ENCODE data around the gene PHLDB3. TPM values are rescaled to one million over a fixed set of nuclear protein-coding genes. Genes with fewer than 3 reads are reported as not detected.

The PHLDB3 gene
- total RNA-seq, 2 donors from 2014 or later, result 24.2 to 40.5 TPM

DNA sequence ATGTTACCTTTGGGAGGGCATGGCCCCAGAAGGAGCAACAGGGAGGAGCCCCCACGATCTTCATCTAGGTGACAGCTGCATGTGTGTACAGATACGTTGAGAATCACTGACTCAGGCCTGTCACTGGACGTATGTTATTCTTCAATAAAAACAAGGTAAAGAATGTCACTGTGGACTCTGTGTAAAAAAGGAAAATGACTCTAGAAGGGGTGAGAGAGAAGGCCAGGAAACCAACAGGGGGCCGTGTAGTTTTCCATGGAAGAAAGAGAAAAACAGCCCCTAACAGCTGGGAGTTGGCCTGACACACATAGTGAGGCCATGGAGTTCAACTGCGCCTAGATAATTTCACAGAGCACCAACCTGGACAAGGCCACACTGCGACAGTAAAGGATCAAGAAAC, 37.3 kb downstream of the PHLDB3 start:
- H3K36me3 Mint-ChIP-seq (ENCODE audit: low read depth), result no peaks in the 10 kb centered on the region

DNA sequence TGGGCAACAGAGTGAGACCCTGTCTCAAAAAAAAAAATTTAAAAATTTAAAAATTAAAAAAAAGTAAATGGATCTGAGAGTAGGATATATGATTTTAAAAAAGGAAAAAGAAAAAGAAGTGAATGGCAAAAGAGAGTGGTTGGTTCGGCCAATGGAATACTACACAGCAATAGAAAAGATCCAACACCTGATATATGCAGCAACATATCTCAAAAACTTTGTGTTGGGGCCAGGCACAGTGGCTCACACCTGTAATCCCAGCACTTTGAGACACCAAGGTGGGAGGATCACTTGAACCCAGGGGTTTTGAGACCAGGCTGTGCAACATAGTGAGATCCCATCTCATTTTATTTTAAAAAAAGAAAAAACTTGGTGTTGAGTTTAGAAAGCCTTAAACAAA, 37.8 kb downstream of the PHLDB3 start:
- H3K36me3 Mint-ChIP-seq (ENCODE audit: low read depth), result no peaks in the 10 kb centered on the region
- no peak for DNase-seq
- no peak for ATAC-seq
- no peak overlapping the region for H3K4me3 Mint-ChIP-seq
- peak overlapping the region; percentile 93 for H3K27ac Mint-ChIP-seq
- no peaks in the 10 kb centered on the region for H3K9me3 ChIP-seq (ENCODE audit: control insufficient read depth, low read length, poor library complexity, severe bottlenecking)
- no peaks in the 10 kb centered on the region for H3K27me3 Mint-ChIP-seq
- peaks cover 39% of the 10 kb centered on the region for H3K4me1 Mint-ChIP-seq

More for the DNA sequence above, 37.3 kb downstream of the PHLDB3 start:
- H3K27me3 Mint-ChIP-seq, result no peaks in the 10 kb centered on the region
- no peaks in the 10 kb centered on the region for H3K9me3 ChIP-seq (ENCODE audit: control insufficient read depth, low read length, poor library complexity, severe bottlenecking)
- peak overlapping the region; percentile 93 for H3K27ac Mint-ChIP-seq
- no peak for DNase-seq
- ATAC-seq, result no peak
- peaks cover 36% of the 10 kb centered on the region for H3K4me1 Mint-ChIP-seq
- H3K4me3 Mint-ChIP-seq, result no peak overlapping the region

DNA sequence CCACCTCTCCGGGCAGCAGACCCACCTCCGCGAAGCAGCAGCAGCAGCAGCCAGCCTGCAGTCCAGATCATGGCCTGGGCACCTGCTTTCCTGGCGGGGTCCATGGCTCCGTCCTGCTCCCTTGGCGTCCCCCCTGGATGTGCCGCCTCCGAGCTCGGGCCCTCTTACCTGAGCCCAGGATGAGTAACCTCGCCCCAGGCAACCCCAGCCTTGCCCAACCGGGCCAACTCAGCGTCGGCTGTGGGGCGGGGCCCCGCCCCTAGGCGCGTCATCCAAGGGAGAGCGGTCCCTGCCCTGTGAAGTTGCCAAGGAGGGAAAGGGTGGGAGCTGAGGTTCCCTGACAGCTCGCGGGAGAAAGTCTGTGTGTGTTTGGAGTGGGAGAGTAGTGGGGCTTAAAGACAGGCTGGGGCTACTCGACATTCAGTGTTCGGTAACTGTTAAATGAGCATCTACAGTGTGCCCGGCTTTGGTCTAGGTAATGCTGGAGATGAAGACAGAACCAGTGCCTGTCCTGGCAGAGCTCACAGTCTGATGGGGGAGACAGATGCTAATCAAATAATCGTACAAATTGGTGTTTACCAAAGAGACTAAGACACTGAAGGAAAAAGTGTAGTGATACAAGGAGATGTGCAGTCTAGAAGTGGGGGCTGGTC, 39.0 kb downstream of the PHLDB3 start, which contains the start of gene LYPD3:
Gene LYPD3 (minus strand): TSS at position 141 of the 653 bp plus-strand sequence. CDS start 37 bp downstream, at position 104.
- Mint-ChIP-seq H3K36me3 (ENCODE audit: low read depth) (no peaks in the 10 kb centered on the region), H3K27me3 (no peaks in the 10 kb centered on the region), H3K4me3 (peak within 1 kb of the TSS; percentile 92), H3K27ac (peak within 1 kb of the TSS; percentile 88), H3K4me1 (peaks cover 47% of the 10 kb centered on the region)
- H3K9me3 ChIP-seq (ENCODE audit: control insufficient read depth, low read length, poor library complexity, severe bottlenecking), result no peaks in the 10 kb centered on the region
- DNase-seq (no peak), ATAC-seq (no peak)

DNA sequence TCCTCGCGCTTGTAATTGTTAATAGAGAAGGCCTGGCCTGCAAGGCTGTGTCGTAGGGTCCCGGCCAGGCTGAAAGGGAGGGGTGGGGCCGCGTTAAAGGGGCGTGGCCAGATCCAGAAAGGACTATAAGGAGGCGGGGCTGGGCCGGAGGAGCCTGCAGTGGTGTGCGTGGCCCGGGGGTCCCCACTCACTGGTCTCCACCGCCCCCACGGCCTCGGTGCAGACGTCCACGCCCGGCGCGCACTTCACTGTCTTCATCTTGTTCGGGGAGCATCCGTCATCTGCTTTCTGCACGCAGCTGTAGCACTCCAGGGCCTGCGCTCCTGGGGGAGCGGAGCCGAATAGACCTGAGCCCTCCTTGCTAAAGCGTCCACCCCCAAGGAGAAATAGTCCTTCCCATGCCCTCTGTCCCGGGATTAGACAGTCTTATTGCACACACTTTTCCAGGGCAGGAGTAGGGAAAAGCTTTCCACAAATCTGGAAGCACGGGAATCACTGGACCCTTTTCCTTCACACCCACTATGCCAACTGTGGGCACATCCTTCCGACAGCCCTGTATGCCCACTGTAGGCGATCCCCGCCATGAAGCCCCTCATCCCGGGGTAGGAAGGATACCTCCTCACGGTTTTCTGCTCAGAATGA, 40.3 kb downstream of the PHLDB3 start:
- peak in 1 of 3 donors; percentile 67 for DNase-seq

DNA sequence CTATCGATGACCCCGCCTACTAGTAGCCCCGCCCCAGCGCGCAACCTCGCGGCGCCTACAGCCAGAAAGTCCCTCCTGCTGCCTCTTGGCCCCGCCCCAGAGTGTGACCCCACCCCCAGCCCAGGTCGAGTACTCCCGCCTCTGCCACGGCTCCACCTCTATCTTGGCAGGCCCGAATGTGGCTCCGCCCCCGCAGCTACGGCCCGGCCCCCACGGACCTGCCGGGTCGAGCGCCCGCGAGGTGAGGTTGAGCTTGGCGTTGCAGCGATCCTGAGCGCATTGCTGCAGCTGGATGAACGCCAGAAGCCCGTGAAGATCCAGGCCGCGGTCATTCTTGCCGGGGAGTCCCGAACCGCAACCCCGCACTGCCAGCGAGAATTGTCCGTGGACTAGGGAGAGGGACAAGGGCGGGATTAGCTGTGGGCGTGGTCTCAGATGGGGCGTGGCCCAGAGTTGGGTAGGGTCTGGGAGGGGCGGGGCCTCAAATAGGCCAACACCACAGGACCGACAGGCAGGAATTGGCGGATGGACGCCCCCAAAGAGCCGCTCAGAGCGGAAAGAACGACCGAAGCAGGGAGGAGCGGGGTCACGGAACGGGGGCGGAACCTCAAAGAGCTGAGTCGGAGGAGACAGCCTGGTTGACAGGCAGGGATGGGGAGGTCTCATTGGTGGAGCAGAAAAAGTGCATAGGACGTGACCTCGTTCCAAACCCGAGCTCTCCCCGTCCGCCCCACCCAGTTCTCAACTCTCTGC, 41.0 kb downstream of the PHLDB3 start:
- Mint-ChIP-seq H3K36me3 (ENCODE audit: low read depth) (no peaks in the 10 kb centered on the region), H3K27me3 (no peaks in the 10 kb centered on the region), H3K4me1 (peaks cover 38% of the 10 kb centered on the region), H3K4me3 (peak overlapping the region; percentile 92), H3K27ac (peak overlapping the region; percentile 88)
- H3K9me3 ChIP-seq (ENCODE audit: control insufficient read depth, low read length, poor library complexity, severe bottlenecking), result no peaks in the 10 kb centered on the region
- ATAC-seq, result peak; percentile 86
- DNase-seq, result peak; percentile 98 to 100 (median 100)

More for the DNA sequence above, 40.3 kb downstream of the PHLDB3 start:
- H3K4me3 Mint-ChIP-seq, result peak overlapping the region; percentile 92
- no peaks in the 10 kb centered on the region for H3K27me3 Mint-ChIP-seq
- no peak for ATAC-seq
- H3K9me3 ChIP-seq (ENCODE audit: control insufficient read depth, low read length, poor library complexity, severe bottlenecking), result no peaks in the 10 kb centered on the region
- H3K36me3 Mint-ChIP-seq (ENCODE audit: low read depth), result no peaks in the 10 kb centered on the region
- H3K27ac Mint-ChIP-seq, result peak overlapping the region; percentile 88
- peaks cover 41% of the 10 kb centered on the region for H3K4me1 Mint-ChIP-seq

DNA sequence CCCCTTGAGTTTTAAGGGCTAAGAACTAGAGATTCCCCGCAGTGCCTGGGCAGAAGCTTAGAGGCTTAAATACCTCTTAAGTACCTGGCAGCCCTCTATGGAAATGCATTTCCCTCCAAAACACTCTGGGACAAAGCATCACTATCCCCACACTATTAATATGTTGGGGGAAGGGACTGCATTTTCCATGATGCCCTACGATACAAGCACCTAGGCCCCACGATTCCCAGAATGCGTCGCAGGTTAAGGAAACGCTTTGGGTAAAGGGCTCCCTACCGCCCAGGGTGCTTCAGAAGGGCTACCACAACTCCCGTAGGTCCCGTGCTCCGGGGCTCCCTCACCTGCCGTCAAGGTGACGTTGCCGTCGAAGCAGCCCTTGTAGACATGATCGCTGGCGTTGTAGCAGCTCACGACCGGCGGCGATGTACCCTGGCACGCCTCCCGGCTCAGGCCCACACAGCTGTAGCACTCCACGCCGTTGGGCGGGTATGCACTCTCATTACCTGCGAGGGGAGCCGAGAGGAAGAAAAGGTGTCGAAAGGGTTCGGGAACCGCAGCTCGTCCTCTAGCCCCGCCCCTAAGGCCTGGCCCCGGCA, 41.7 kb downstream of the PHLDB3 start:
- Mint-ChIP-seq H3K36me3 (ENCODE audit: low read depth) (no peaks in the 10 kb centered on the region), H3K27ac (peak overlapping the region; percentile 88), H3K27me3 (no peaks in the 10 kb centered on the region), H3K4me1 (peaks cover 33% of the 10 kb centered on the region), H3K4me3 (peak overlapping the region; percentile 92)
- no peak for ATAC-seq
- H3K9me3 ChIP-seq (ENCODE audit: control insufficient read depth, low read length, poor library complexity, severe bottlenecking), result no peaks in the 10 kb centered on the region
- no peak for DNase-seq

GRCh38 chr19:43462383-43462782, 42.2 kb downstream of the PHLDB3 start:
- Mint-ChIP-seq H3K27ac (peak overlapping the region; percentile 88), H3K4me1 (peaks cover 31% of the 10 kb centered on the region), H3K27me3 (no peaks in the 10 kb centered on the region), H3K4me3 (no peak overlapping the region), H3K36me3 (ENCODE audit: low read depth) (no peaks in the 10 kb centered on the region)
- DNase-seq, result no peak
- ATAC-seq, result no peak
- no peaks in the 10 kb centered on the region for H3K9me3 ChIP-seq (ENCODE audit: control insufficient read depth, low read length, poor library complexity, severe bottlenecking)

GRCh38 chr19:43461303-43461702, 43.2 kb downstream of the PHLDB3 start:
- H3K36me3 Mint-ChIP-seq (ENCODE audit: low read depth), result no peaks in the 10 kb centered on the region
- peaks cover 28% of the 10 kb centered on the region for H3K4me1 Mint-ChIP-seq
- no peak overlapping the region for H3K4me3 Mint-ChIP-seq
- no peaks in the 10 kb centered on the region for H3K9me3 ChIP-seq (ENCODE audit: control insufficient read depth, low read length, poor library complexity, severe bottlenecking)
- no peak for ATAC-seq
- H3K27ac Mint-ChIP-seq, result no peak overlapping the region
- DNase-seq, result no peak
- H3K27me3 Mint-ChIP-seq, result no peaks in the 10 kb centered on the region

- no peaks in the 10 kb centered on the region for H3K27me3 Mint-ChIP-seq
- H3K27ac Mint-ChIP-seq, result peak overlapping the region; percentile 21
- DNase-seq (no peak), ATAC-seq (no peak)
- H3K4me1 Mint-ChIP-seq, result peaks cover 23% of the 10 kb centered on the region
- no peaks in the 10 kb centered on the region for H3K36me3 Mint-ChIP-seq (ENCODE audit: low read depth)
- no peaks in the 10 kb centered on the region for H3K9me3 ChIP-seq (ENCODE audit: control insufficient read depth, low read length, poor library complexity, severe bottlenecking)
- no peak overlapping the region for H3K4me3 Mint-ChIP-seq
Observed at GRCh38 chr19:43460362-43461016, 44.1 kb downstream of the PHLDB3 start.

DNA sequence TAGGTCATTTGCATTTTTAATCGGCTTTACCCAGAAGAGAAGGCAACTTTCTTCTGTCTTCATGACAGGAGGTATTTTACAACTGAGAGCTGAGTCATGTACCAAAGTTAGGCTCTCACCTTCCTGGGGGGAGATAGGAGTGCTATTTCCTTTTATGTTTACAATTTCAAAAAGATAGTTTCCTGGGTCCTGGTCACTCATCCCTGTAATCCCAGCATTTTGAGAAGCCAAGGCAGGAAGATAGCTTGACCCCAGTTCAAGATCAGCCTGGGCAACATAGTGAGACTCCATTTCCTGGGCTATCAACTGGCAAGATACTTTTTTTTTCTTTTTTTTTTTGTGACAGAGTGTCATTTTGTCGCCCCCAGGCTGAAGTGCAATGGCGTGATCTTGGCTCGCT, 46.7 kb downstream of the PHLDB3 start:
- no peak overlapping the region for H3K4me3 Mint-ChIP-seq

DNA sequence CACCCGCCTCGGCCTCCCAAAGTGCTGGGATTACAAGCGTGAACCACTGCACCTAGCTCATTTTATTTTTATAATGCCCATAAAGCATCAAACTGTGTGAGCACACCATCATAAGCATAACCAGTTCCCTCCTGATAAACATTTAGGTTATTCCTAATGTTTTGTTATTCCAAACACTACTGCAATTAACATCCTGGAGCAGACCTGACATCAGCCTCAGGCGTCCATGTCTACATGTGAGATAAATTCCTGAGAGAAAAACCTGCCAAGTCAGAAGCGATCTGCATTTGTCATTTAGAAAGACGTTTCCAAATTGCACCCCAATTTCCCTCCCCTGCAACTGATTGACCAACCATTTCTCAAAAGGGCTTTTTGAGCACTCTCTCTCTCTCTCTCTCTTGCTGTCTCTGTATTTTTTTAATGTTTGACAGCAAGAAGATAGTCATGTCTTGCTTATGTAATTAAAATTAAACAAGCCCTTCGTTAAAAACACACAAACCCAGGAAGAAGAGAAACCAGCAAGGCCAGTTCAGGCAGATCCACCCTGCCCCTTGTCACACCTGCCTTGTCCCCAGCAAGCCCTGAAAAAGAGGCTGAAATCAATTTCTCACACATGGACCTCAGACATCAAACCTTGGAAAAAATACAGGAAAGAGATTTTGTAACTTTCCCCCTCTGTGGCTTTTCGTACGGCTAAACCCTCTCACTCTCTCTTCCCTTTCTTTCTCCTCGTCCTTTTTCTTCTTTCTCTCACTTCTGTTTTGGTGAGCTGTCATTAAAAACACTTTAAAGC, 49.0 kb downstream of the PHLDB3 start:
- H3K4me3 Mint-ChIP-seq, result no peak overlapping the region
- H3K36me3 Mint-ChIP-seq (ENCODE audit: low read depth), result no peaks in the 10 kb centered on the region
- peak overlapping the region; percentile 41 for H3K27ac Mint-ChIP-seq
- H3K9me3 ChIP-seq (ENCODE audit: control insufficient read depth, low read length, poor library complexity, severe bottlenecking), result no peaks in the 10 kb centered on the region
- H3K27me3 Mint-ChIP-seq, result no peaks in the 10 kb centered on the region
- DNase-seq (no peak), ATAC-seq (no peak)
- peaks cover 7% of the 10 kb centered on the region for H3K4me1 Mint-ChIP-seq

More for the DNA sequence above, 46.7 kb downstream of the PHLDB3 start:
- Mint-ChIP-seq H3K27me3 (no peaks in the 10 kb centered on the region), H3K4me1 (peaks cover 12% of the 10 kb centered on the region), H3K27ac (no peak overlapping the region), H3K36me3 (ENCODE audit: low read depth) (no peaks in the 10 kb centered on the region)
- no peak for ATAC-seq
- H3K9me3 ChIP-seq (ENCODE audit: control insufficient read depth, low read length, poor library complexity, severe bottlenecking), result no peaks in the 10 kb centered on the region
- no peak for DNase-seq

DNA sequence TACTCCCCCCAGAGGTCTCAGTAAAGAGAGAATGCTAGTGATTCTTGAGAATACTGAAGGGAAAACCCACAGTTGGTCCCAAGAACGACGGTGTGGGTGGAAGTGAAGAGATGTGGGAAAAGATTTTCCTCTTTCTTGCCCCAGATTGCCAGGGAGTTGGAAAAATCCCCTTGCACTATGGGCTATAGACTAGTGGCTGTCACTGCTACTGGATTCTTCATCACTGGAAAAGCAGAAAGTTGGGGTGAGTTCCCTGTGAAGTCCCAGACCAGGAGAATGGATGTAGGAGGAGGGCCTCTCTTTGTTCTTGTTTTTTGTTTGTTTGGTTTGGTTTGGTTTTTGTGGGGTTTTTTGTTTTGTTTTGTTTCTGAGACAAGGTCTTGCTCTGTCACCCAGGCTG, 50.5 kb downstream of the PHLDB3 start:
- Mint-ChIP-seq H3K36me3 (ENCODE audit: low read depth) (no peaks in the 10 kb centered on the region), H3K4me1 (peaks cover 11% of the 10 kb centered on the region), H3K4me3 (no peak overlapping the region), H3K27ac (no peak overlapping the region), H3K27me3 (no peaks in the 10 kb centered on the region)
- no peak for DNase-seq
- ATAC-seq, result no peak
- no peaks in the 10 kb centered on the region for H3K9me3 ChIP-seq (ENCODE audit: control insufficient read depth, low read length, poor library complexity, severe bottlenecking)

Measured in T-helper 17 cell (primary cell).